ENCODE data around the gene TMCC1. TPM values are rescaled to one million over a fixed set of nuclear protein-coding genes. Genes with fewer than 3 reads are reported as not detected.
"Not testable (repeated sequence)": the region's sequence is repeated elsewhere in the genome, so short reads cannot be mapped to it uniquely, and the experiment has no call there.

TMCC1 gene
- total RNA-seq, 1 experiment from 2014 or later, result 9.0 TPM

DNA sequence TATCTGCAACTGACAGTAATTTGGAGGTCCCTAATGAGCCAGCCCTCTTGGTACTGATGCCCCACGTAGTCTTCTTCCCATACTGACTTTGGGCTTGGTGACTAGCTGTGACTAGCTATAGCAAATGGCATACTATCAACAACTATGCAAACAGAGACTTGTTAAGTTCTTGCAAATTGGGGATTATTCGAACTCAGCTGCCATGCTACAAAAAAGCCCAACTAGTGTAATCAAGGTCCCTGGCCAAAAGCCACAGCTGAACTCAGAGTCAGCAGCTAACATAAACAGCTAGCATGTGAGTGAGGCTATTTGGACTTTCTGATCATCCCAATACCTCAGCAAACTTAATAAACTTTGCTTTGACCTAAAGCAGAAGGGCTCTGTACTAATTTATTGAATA, 165.8 kb downstream of the TMCC1 start:
- DNase-seq (ENCODE audit: low spot score), result no peak

DNA sequence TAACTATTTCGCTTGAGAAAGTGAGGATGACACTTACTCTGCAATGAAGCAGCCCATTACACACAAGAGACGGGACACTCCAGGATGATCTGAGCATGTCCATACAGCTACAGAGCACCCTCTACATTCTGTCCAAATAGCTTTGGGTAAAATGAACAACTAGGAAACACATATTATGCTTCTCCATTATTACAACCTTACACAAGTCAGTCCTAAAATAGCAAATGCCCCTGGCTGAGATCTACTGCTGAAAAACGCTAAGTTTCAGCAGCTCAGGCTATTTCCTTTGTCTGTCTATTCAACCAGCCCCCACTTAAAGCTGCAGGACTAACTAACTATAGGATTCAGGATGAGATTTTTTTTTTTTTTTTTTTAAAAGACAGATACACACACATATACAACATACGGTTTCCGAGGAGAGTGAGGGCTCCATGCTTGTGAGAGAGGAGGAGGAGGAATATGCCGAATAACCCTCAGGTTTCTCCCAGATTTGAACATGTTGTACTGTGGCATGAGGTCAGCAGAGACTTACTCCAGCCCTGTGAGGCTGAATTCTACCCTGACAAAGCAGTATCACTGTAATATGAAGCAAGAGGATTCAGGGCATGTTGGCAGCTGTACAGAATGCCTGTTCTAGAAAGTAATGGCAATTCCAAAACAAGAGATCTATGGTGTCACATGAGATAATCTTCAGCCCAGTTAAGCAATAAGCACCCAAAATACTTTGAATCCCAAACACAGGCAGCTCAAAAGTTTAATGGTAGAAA, 169.8 kb downstream of the TMCC1 start:
- DNase-seq (ENCODE audit: low spot score), result peak; percentile 40

DNA sequence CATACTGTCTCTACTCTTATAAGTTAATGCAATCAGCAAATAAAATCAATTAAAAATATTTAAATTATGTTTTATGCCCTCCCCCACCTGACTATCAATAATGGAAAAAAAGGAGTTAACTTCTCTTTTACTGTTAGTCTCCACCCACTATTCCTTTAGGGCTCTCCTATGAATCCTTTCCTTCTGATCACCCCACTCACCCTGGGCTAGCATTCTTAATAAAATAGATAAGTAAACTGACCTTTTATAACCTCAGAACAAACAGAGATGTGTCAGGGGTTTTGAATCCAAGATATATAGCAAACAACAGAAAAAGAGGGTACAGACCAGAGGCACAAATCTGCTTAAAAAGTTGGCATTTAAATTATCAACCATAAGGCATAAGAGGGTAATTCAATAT, 171.0 kb downstream of the TMCC1 start:
- DNase-seq (ENCODE audit: low spot score), result no peak

DNA sequence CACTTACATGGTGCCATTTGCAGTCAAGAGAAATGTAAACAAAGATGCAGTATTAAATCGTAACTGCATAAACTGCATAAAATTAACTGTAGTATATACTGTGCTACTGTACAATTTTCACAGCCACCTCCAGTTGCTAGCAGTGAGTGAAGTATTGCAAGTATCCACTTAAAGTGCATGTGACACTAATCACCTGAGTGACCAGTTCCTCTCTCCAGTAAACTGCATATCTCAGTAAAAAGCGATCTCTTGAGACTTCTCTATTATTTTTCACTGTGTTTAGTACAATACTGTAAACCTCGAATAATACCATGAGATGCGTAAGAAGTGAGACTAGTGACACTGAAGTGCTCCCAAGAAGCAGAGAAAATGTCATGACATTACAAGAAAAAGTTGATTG, 175.3 kb downstream of the TMCC1 start:
- no peak for DNase-seq (ENCODE audit: low spot score)

DNA sequence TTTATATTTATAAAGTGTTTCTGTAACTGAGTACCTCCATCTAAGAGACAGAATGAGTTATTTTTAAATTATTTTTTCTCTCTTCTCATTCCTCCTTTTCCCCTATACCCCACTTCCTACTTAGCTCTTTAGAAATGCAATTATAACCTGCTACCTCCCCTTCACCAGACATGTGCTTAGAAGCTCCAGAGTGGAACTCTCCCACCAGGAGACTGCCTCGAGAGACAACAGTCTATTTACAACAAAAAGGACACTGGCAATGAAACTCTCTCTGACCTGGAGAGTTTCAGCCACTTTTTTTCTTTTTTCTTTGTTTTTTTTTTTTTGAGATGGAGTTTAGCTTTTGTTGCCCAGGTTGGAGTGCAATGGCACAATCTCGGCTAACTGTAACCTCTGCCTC, 177.7 kb downstream of the TMCC1 start:
- DNase-seq (ENCODE audit: low spot score), result no peak

DNA sequence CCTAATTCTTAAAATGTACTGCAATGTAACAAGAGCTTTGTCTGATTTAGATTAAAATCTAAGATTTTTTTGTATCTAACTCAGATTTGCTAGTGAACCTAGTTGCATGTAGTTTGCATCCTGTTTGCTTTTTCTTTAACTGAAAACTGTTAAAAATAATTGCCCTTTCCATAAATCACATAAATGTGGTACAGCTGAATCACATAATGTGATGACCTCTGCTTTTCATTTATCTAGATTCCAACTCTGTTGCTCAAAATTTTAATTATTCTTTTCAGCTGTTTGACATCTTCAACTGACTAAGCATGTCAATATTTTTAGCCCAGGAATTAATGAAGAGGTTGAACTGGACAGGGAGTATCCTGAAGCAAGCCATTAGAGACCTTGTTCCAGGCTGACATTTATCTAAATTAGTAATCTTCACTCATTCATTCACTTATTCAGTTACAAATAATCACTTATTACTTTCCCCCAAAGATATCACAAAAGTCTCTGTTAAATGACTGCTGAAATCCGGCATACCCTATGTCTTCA, 185.1 kb downstream of the TMCC1 start:
- DNase-seq (ENCODE audit: low spot score), result no peak

DNA sequence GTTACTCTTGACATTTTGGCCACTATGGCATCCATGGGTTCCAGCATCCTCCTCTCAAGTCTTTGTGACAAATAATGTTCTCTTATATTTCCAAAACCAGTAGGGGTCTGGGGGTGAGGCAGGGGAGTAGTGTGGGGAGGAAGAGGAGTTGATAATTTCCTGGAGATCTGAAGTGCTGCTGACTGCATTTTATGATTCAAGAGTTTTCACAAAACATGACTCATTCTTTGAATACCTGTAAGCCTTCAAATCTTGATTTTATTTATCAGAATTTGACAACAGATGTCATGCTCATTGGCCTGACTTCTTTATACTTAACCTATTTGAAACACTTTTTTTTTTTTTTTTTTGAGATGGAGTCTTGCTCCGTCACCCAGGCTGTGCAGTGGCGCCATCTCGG, 188.2 kb downstream of the TMCC1 start:
- DNase-seq (ENCODE audit: low spot score), result no peak

DNA sequence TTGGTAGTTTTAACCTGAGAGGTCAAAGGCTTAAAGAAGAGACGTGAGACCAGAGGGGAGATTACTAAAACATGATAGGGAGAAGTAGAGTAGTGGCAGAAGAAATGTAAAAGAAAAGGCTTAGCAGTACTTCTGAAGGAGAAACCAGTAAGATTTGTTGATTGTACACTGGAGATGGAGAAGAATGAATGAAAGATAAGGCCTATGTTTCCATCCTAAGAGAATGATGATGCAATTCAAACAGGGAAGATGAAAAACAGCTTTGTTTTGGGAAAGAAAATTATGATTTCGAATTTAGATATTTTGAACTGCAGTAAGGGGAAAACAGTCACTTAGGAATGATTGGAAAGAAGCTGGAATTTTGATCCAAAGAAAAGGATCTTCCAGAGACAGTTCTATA, 189.6 kb downstream of the TMCC1 start:
- no peak for DNase-seq (ENCODE audit: low spot score)

DNA sequence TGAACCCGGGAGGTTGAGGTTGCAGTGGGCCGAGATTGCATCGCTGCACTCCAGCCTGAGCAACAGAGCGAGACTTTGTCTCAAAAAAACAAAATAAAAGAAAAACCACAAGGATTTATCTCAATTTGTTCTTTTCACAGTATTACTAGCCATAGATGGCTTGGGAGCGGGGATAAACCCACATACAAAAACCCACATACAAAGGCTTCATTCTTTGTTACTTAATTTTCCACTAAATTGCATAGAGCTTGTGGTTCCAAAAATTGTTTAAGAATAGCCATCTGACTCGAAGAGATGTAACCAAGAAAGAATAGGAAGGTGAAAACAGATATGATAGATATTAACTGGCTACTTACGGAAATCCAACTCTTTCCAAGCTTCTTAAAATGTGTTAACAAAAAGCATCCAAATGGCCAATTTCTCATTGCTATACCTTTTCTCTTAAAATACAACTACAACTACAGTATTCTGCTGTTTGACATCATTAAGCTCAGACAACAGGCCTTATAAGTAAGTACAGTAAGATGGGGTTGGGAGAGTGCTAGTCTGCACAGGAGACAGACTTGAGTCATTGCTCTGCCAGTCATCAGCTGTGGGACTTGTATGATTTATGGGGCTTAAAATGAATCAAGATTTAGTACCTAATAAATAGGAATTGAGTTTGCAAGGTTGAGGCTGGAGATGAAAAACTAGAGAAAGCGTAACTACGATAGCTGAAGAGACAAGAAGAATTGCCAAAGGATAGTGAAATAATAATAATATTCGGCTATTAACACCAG, 190.4 kb downstream of the TMCC1 start:
- no peak for DNase-seq (ENCODE audit: low spot score)

DNA sequence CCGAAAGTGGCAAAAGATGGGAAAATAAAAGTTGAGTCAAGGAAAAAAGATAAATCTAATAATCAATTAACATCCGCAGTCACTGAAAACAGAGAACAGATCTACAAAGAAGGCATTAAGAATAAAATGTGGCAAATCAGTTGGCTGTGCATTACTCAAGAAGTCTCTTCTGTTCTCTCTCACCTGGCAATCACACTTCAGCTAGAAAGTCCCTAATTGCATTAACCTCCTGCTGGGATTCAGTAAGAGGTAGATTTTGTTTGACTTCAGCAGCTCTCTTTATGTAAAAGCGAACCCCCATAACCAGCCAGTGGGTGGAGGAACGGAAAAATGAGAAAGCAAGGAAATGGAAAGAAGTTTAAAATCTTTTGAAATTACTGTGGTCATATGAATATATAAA, 192.3 kb downstream of the TMCC1 start:
- DNase-seq (ENCODE audit: low spot score), result no peak

DNA sequence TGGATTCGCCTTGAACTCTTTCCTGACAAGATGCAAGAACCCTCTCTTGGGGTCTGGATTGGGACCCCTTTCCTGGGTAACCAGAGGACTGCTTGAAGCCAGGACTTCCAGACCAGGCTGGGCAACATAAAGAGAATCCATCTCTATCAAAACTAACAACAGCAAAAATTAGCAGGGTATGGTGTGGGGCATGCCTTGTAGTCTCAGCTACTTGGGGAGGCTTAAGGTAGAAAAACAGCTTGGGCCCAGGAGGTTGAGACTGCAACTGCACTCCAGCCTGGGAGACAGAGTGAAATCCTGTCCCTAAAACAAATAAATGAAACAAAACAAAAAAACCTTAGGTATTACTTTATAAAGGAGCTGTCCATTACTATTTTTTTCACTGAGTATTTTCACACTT, 193.9 kb downstream of the TMCC1 start:
- DNase-seq (ENCODE audit: low spot score), result no peak

DNA sequence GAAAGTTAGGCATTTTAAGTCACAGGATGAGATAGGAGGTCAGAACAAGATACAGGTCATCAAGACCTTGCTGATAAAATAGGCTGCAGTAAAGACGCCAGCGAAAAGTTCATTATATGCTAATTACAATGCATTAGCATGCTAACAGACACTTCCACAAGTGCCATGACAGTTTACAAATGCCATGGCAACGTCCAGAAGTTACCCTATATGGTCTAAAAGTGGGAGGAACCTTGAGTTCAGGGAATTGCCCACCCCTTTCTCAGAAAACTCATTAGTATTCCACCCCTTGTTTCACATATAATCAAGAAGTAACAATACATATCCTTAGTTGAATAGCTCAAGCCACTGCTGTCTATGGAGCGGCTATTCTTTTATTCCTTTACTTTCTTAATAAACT, 194.3 kb downstream of the TMCC1 start:
- DNase-seq (ENCODE audit: low spot score), result no peak

DNA sequence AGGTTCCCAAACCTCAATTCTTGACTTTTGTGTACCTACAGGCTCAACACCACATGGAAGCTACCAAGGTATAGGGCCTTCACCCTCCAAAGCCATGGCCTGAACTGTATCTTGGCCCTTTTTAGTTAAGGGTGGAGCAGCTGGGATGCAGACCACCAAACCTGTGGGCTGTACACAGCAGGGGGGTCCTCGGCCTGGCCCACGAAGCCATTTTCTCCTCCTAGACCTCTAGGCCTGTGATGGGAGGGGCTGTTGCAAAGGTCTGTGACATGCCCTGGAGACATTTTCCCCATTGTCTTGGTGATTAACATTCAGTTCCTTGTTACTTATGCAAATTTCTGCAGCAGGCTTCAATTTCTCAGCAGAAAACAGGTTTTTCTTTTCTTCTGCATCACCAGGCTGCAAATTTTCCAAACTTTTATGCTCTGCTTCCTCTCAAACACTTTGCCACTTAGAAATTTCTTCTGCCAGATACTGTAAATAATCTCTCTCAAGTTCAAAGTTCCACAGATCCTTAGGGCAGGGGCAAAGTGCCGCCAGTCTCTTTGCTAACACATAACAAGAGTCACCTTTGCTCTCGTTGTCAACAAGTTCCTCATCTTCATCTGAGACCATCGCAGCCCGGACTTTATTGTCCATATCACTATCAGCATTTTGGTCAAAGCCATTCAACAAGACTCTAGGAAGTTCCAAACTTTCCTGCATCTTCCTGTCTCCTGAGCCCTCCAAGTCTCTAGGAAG, 196.1 kb downstream of the TMCC1 start:
- no peak for DNase-seq (ENCODE audit: low spot score)

DNA sequence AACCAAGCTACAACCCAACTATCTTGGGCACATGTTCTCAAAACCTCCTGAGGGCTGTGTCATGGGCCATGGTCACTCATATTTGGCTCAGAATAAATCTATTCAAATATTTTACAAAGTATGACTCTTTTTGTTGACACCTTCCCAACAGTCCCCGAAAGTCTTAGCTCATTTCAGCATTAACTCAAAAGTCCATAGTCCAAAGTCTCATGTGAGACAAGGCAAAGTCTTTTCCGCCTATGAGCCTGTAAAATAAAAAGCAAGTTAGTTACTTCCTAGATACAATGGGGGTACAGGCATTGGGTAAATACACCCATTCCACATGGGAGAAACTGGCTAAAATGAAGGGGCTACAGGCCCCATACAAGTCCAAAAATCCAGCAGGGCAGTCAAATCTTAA, 197.1 kb downstream of the TMCC1 start:
- DNase-seq (ENCODE audit: low spot score), result not testable (repeated sequence)

DNA sequence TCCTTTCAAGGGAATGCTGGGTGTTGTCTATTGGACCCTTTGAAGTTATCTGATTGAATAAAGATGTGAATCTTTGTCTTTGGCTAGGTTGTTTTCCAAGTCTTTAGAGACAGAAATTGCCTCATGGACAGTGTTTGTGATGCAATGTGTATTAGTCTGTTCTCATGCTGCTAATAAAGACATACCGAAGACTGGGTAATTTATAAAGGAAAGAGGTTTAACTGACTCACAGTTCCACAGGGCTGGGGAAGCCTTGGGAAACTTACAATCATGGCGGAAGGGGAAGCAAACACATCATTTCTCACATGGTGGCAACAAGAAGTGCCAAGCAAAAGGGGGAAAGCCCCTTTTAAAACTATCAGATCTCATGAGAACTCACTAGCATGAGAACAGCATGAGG, 198.3 kb downstream of the TMCC1 start:
- no peak for DNase-seq (ENCODE audit: low spot score)

DNA sequence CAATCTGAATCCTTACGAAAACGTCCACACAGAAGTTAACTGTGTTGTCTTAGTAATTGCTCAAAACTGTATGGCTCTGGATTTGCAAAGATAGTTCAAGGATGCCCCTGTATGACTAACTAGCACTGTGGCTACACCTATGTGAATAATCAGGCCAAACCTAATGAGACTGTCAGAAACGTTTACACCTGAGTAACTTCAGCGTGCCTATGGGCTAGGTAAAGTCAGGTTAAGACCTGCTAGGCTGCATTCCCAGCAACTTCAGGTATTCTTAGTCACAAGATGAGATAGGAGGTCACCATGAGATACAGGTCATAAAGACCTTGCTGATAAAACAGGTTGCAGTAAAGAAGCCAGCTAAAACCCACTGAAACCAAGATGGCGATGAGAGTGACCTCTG, 199.3 kb downstream of the TMCC1 start:
- no peak for DNase-seq (ENCODE audit: low spot score)

DNA sequence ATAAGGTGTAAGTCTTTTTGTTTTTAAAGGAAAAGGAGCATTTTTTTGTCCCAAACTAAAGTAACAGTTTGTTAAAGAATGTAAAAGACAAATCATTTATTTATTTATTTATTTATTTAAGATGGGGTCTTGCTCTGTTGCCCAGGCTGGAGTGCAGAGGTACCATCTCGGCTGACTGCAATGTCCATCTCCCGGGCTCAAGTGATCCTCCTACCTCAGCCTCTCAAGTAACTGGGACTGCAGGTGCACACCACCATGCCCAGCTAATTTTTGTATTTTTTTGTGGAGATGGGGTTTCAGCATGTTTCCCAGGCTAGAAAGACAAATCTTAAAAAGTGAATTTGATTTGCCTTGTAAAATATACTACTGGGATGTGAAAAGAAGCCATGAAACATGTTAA, 200.8 kb downstream of the TMCC1 start:
- DNase-seq (ENCODE audit: low spot score), result no peak

DNA sequence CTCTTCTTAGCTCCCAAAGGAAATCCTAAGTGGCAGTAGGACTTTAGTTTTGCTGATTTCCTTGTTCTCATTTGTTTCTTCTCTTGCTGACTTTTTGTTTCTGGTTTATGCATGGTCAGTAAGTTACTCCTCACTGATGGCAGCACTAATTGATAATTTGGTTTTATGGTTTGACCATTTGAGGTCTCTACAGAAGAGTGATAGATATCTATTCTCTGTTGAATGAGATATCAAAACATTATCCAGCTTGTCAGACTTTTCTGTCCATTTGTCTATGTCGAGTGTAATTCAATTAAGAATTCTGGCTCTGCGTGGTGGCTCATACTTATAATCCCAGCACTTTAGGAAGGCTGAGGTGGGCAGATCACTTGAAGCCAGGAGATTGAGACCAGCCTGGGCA, 202.5 kb downstream of the TMCC1 start:
- no peak for DNase-seq (ENCODE audit: low spot score)

DNA sequence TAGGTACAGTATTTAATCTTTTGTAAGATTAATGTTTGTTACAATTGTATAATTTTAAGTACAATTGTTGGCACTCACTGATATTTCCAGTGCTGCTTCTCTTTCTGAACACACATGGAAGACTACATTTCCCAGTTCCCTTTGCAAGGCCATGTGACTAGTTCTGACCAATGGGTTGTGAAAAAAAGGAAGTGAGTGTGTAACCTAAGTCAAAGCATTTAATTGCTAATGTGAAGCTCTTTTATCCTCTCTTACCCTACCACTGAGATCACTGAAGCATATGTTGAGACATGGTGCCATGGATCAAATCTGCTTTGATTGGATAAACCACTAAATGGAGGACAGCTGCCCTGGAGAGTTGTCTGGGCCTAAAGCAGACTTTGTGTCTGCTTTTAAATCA, 203.1 kb downstream of the TMCC1 start:
- DNase-seq (ENCODE audit: low spot score), result peak; percentile 75

DNA sequence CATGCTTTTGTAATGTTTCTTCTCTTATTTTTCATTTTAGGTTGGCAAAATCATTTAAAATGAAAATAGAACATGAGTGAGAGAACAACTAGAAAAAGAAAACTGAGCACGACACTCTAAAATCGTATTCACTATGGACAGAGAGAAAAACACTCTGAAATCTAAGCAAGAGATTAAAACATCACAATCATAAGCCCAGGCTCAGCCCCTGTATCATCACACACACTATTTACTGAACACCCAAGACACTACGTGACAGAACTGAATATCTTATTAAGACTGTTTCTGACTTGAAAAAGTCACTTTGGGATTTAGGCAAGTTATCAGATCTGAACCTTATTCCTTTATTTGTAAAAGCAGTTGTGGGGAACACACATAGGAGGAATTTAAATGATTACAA, 204.5 kb downstream of the TMCC1 start:
- no peak for DNase-seq (ENCODE audit: low spot score)

DNA sequence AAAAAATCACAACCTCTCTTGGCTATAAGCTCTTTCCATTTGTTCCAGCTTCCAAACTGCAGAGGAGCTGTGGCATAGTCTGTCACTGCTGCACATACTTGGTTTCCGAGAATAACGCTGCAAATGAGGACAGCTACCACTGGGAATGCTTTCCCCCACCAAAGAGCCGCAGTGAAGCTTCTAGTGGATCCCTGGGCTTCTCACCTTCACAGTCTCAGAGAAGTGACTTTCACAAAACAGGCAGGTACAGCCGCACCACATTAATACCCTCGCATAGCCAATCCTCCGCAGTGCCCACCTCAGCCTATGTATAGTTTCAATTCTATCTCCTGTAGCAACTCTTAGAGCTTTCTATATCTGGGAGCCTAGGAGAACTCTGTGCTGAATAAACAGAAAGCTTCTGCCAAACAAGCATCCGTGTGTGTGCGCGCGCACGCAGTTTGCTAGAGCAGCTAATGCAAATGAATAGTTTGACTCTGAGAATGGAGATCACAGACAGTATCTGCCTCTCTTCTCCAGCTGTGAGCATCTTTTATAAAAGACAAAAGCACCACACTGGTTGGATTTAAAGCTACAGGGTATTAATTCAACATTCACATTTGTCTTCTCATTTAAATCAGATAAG, 205.1 kb downstream of the TMCC1 start:
- peak; percentile 62 for DNase-seq (ENCODE audit: low spot score)

DNA sequence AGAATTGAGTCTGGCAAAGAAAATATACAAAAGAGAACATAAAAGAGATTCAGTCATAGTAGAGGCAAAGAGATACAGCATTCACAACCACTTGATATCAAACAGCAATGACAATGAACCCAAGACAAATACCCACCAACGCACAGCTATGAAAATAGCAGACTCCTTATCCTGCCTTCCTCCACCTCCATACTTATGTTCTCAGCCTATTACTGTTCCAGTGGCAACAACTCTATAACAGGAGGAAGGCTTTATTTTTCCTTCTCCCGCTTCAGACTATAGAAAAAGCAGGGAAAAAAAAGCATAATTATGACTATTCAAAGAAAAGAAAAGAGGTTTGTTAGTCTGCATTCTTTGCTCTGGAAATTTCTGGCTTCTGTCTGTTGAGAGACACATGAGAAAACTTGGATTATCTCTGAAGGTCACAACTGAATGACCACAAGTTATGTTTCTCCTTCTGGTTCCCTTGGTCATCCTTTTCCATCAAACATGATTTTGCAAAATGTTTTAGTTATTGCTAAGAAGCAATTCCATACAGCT, 205.9 kb downstream of the TMCC1 start:
- DNase-seq (ENCODE audit: low spot score), result no peak
